CD4-positive, alpha-beta memory T cell (primary cell): ENCODE measurements around the gene MOB3B. TPM values are rescaled to one million over a fixed set of nuclear protein-coding genes. Genes with fewer than 3 reads are reported as not detected.
A peak's percentile ranks its signal among the peaks of the same experiment; 100 is the strongest.

ENCODE experiments used
- CTCF ChIA-PET: fragments of 350-600 bp; sonication (Branson Sonifier 250); formaldehyde crosslinking; loops from one replicate; lab custom pipeline; 2021; ENCODE audit warnings: inconsistent platforms; ENCODE audit not compliant: partially characterized antibody; lab: Charles Lee
- POLR2A ChIA-PET: fragments of 350-600 bp; sonication (Branson Sonifier 250); formaldehyde crosslinking; loops from one replicate; lab custom pipeline; 2021; ENCODE audit not compliant: partially characterized antibody; lab: Charles Lee
- DNase-seq, 5 donors: peaks; one replicate each; pipeline versions ENCODE4 v3.0.0 to v3.0.0-alpha.2; 2020 to 2022; ENCODE audit warnings: mixed read lengths in 1 of 5
- H3K27ac ChIP-seq: one replicate; pipeline ENCODE4 v1.7.0; 2013; ENCODE audit warnings: low read depth, low read length
- H3K27me3 ChIP-seq: 2 replicates; pipeline ENCODE4 v1.7.0; 2013; ENCODE audit warnings: mild to moderate bottlenecking, low read length, moderate library complexity; ENCODE audit not compliant: insufficient read depth
- H3K36me3 ChIP-seq: 2 replicates; pipeline ENCODE4 v1.7.0; 2013; ENCODE audit warnings: mild to moderate bottlenecking, low read length, moderate library complexity; ENCODE audit not compliant: insufficient read depth
- H3K4me1 ChIP-seq: 2 replicates; pipeline ENCODE4 v1.7.0; 2013; ENCODE audit warnings: mild to moderate bottlenecking, low read length, moderate library complexity; ENCODE audit not compliant: insufficient read depth
- H3K4me3 ChIP-seq, 2 donors: one replicate each; pipeline ENCODE4 v1.7.0; 2013; ENCODE audit warnings: low read length in 2 of 2, mild to moderate bottlenecking in 1 of 2
- H3K9me3 ChIP-seq, 2 donors: one replicate each; pipeline ENCODE4 v1.7.0; 2013; ENCODE audit warnings: low read length in 2 of 2, control low read depth in 1 of 2; ENCODE audit not compliant: control insufficient read depth in 1 of 2
- H3K27ac Mint-ChIP-seq, 7 donors: one replicate each; pipeline ENCODE4 v1.8.0; 2020 to 2021; ENCODE audit warnings: mixed read lengths in 7 of 7, mild to moderate bottlenecking in 6 of 7, inconsistent platforms in 3 of 7, moderate library complexity in 3 of 7
- H3K27me3 Mint-ChIP-seq, 2 donors: one replicate each; pipeline ENCODE4 v1.8.0; 2020 to 2021; ENCODE audit warnings: mixed read lengths in 2 of 2
- H3K36me3 Mint-ChIP-seq, 2 donors: one replicate each; pipeline ENCODE4 v1.8.0; 2020 to 2021; ENCODE audit warnings: mixed read lengths in 2 of 2, inconsistent platforms in 1 of 2, mild to moderate bottlenecking in 1 of 2
- H3K4me1 Mint-ChIP-seq, 4 donors: one replicate each; pipeline ENCODE4 v1.8.0; 2020 to 2021; ENCODE audit warnings: mixed read lengths in 4 of 4, mild to moderate bottlenecking in 1 of 4
- H3K4me3 Mint-ChIP-seq, 8 donors: one replicate each; pipeline ENCODE4 v1.8.0; 2020 to 2021; ENCODE audit warnings: mixed read lengths in 8 of 8, mild to moderate bottlenecking in 7 of 8, moderate library complexity in 6 of 8, inconsistent platforms in 3 of 8
- H3K9me3 Mint-ChIP-seq, 8 donors: one replicate each; pipeline ENCODE4 v1.8.0; 2020 to 2021; ENCODE audit warnings: mixed read lengths in 8 of 8, mild to moderate bottlenecking in 5 of 8, inconsistent platforms in 3 of 8, moderate library complexity in 1 of 8
- intact Hi-C: fragments of 100-400 bp; cut with micrococcal nuclease; formaldehyde crosslinking; loops from one replicate; pipeline ENCODE4 v1.15.1; 2023
- polyA plus RNA-seq, 2 donors: library from polyadenylated mRNA; unstranded; fragments of 300-500 nt; fragmentation: Illumina TruSeq; gene quantifications; one replicate each; pipeline ENCODE4 v1.2.3, GENCODE V29; 2021
- total RNA-seq, 2 experiments: library from RNA; stranded (reverse); gene quantifications; one replicate each; pipeline ENCODE4 v1.2.3, GENCODE V29; 2021

MOB3B gene
- total and polyA plus RNA-seq, 4 experiments from 2014 or later, result 0.05 to 0.64 (median 0.34) TPM

DNA sequence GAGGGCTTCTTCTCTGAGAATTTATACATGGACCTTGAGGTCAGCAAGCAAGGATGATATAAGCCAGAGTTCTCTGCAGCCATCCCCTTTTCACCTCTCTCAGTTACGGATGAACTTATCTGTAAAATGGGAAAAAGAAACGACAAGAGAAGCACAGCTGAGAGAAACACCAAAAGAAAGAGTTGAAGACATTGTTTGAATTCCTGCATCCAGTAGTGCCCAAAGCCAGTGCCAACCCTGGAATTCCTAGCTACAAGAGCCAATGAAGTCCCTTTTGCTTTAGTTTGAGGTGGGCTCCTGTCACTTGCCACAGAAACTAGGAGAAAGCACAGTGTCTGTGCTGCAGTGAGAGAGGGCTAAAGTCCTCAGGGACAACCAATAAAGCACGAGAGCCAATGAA is 6.6 kb upstream of the MOB3B start:
- CTCF ChIA-PET, result no interaction called here
- H3K36me3 ChIP-seq, result no peaks in the 10 kb centered on the region

GRCh38 chr9:27535701-27536118 is 6.1 kb upstream of the MOB3B start:
- H3K9me3 Mint-ChIP-seq, result no peaks in the 10 kb centered on the region
- CTCF ChIA-PET, result no interaction called here
- H3K27ac ChIP-seq, result no peak overlapping the region
- no peak overlapping the region for H3K4me3 ChIP-seq
- no peaks in the 10 kb centered on the region for H3K4me1 ChIP-seq
- POLR2A ChIA-PET, result no interaction called here
- no peaks in the 10 kb centered on the region for H3K27me3 Mint-ChIP-seq
- peak overlapping the region in 1 of 7 donors; percentile 37 for H3K27ac Mint-ChIP-seq
- H3K4me3 Mint-ChIP-seq, result no peak overlapping the region
- peaks cover 6 to 24% of the 10 kb centered on the region in 2 donors for H3K36me3 Mint-ChIP-seq
- no peaks in the 10 kb centered on the region for H3K36me3 ChIP-seq
- no peak for DNase-seq
- no peaks in the 10 kb centered on the region for H3K4me1 Mint-ChIP-seq
- intact Hi-C loops, result no loop called here
- no peaks in the 10 kb centered on the region for H3K27me3 ChIP-seq
- no peaks in the 10 kb centered on the region for H3K9me3 ChIP-seq

More for the DNA sequence above, 6.6 kb upstream of the MOB3B start:
- intact Hi-C loops, result no loop called here
- Mint-ChIP-seq H3K27ac (no peak overlapping the region), H3K4me1 (no peaks in the 10 kb centered on the region), H3K4me3 (no peak overlapping the region), H3K9me3 (no peaks in the 10 kb centered on the region), H3K27me3 (no peaks in the 10 kb centered on the region), H3K36me3 (peaks cover 8 to 28% of the 10 kb centered on the region in 2 donors)
- Histone ChIP-seq H3K27ac (no peak overlapping the region), H3K4me3 (no peak overlapping the region), H3K27me3 (no peaks in the 10 kb centered on the region), H3K4me1 (no peaks in the 10 kb centered on the region), H3K9me3 (no peaks in the 10 kb centered on the region)
- POLR2A ChIA-PET, result no interaction called here
- DNase-seq, result no peak

DNA sequence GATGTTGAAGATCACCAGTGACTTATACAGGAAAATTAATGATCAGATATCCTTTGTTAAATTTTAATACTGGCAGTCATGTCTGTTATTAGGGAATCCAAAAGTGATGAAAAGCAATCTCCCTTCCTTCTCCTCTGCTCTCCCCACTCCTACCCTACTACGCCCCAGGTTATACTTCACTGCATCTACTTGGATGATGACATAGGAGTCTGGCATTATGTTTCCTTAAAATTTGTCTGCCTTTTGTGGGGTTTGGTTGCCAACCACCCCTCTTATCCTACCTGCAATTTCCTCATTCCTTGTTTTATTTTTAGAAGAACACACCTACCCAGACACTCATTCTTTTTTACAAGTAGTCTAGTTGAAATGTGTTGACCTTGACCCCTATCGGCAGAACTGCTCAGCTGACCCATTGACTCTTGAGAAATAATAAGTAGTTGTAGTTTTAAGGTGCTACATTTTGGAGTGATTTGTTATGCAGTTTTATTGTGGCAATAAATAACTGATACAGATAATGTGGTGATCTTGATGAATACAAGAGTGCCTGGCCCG is 5.1 kb upstream of the MOB3B start:
- H3K9me3 ChIP-seq, result no peaks in the 10 kb centered on the region
- H3K27ac ChIP-seq, result no peak overlapping the region
- Mint-ChIP-seq H3K4me1 (peaks cover 0 to 3% (median under 1%) of the 10 kb centered on the region in 4 donors), H3K36me3 (peaks cover 6 to 22% of the 10 kb centered on the region in 2 donors), H3K9me3 (no peaks in the 10 kb centered on the region), H3K27ac (no peak overlapping the region), H3K4me3 (no peak overlapping the region), H3K27me3 (no peaks in the 10 kb centered on the region)
- intact Hi-C loops, result no loop called here
- no peak overlapping the region for H3K4me3 ChIP-seq
- DNase-seq, result no peak
- CTCF ChIA-PET, result no interaction called here
- H3K27me3 ChIP-seq, result no peaks in the 10 kb centered on the region
- no peaks in the 10 kb centered on the region for H3K4me1 ChIP-seq
- POLR2A ChIA-PET, result no interaction called here
- no peaks in the 10 kb centered on the region for H3K36me3 ChIP-seq

DNA sequence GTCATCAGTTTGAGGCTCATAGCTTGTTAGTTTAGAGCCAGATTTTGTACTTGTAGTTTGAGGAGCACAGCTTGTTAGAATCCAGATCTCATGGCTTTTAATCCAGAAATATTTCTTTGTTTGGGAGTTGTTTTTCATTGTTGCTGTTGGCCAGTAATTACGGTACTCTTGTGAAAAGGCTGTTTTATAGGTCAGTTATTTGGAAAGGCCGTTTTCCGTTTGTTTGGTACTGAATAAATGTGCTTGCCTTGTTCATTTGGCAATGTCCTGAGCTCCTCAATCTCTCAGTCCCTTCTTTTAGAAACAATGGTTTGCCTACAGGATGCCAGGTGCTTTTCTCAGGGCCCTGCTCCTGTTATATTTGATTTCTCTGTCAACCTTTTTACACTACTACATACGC is 4.5 kb upstream of the MOB3B start:
- intact Hi-C loops, result no loop called here

GRCh38 chr9:27533311-27533710 is 3.7 kb upstream of the MOB3B start:
- no peaks in the 10 kb centered on the region for H3K4me1 ChIP-seq
- H3K36me3 ChIP-seq, result no peaks in the 10 kb centered on the region
- H3K9me3 ChIP-seq, result no peaks in the 10 kb centered on the region
- no peak overlapping the region for H3K4me3 ChIP-seq
- H3K36me3 Mint-ChIP-seq, result peaks cover 6 to 22% of the 10 kb centered on the region in 2 donors
- peaks cover 0 to 4% (median under 1%) of the 10 kb centered on the region in 4 donors for H3K4me1 Mint-ChIP-seq
- no peaks in the 10 kb centered on the region for H3K9me3 Mint-ChIP-seq
- no peaks in the 10 kb centered on the region for H3K27me3 ChIP-seq
- ChIA-PET POLR2A (no interaction called here), CTCF (interaction anchor here (0.7 to 1.8 kb wide), 3 partner anchors 10 to 201 kb away, joined by 3 to 5 read pairs (median 3); partner anchors contain the start of gene IFNK)
- no peak overlapping the region for H3K27ac ChIP-seq
- peak overlapping the region in 1 of 7 donors; percentile 43 for H3K27ac Mint-ChIP-seq
- intact Hi-C loops, result no loop called here
- H3K4me3 Mint-ChIP-seq, result no peak overlapping the region
- no peak for DNase-seq
- no peaks in the 10 kb centered on the region for H3K27me3 Mint-ChIP-seq

More for the DNA sequence above, 4.5 kb upstream of the MOB3B start:
- no peak overlapping the region for H3K4me3 ChIP-seq
- ChIA-PET POLR2A (no interaction called here), CTCF (interaction anchor here (1.1 kb wide), 1 partner anchor 11 kb away, joined by 3 read pairs; the partner anchor contains the start of gene IFNK)
- peaks cover 0 to 4% (median under 1%) of the 10 kb centered on the region in 4 donors for H3K4me1 Mint-ChIP-seq
- H3K9me3 Mint-ChIP-seq, result no peaks in the 10 kb centered on the region
- H3K4me3 Mint-ChIP-seq, result no peak overlapping the region
- no peak for DNase-seq
- no peaks in the 10 kb centered on the region for H3K4me1 ChIP-seq
- no peak overlapping the region for H3K27ac Mint-ChIP-seq
- no peak overlapping the region for H3K27ac ChIP-seq
- peaks cover 6 to 22% of the 10 kb centered on the region in 2 donors for H3K36me3 Mint-ChIP-seq
- H3K27me3 Mint-ChIP-seq, result no peaks in the 10 kb centered on the region
- H3K9me3 ChIP-seq, result no peaks in the 10 kb centered on the region
- H3K27me3 ChIP-seq, result no peaks in the 10 kb centered on the region
- no peaks in the 10 kb centered on the region for H3K36me3 ChIP-seq

GRCh38 chr9:27532046-27532445 is 2.4 kb upstream of the MOB3B start:
- Mint-ChIP-seq H3K9me3 (no peaks in the 10 kb centered on the region), H3K4me1 (peaks cover 3 to 8% (median 5%) of the 10 kb centered on the region in 4 donors), H3K36me3 (peaks cover 5 to 17% of the 10 kb centered on the region in 2 donors), H3K27ac (no peak overlapping the region), H3K4me3 (no peak overlapping the region), H3K27me3 (peaks cover 0 to 2% of the 10 kb centered on the region in 2 donors)
- no peaks in the 10 kb centered on the region for H3K9me3 ChIP-seq
- no peaks in the 10 kb centered on the region for H3K36me3 ChIP-seq
- no peak for DNase-seq
- POLR2A ChIA-PET, result no interaction called here
- H3K4me1 ChIP-seq, result peaks cover 3% of the 10 kb centered on the region
- H3K27ac ChIP-seq, result no peak overlapping the region
- intact Hi-C loops, result no loop called here
- peaks cover 5% of the 10 kb centered on the region for H3K27me3 ChIP-seq
- no peak overlapping the region for H3K4me3 ChIP-seq
- CTCF ChIA-PET, result interaction anchor here (1.8 to 4.0 kb wide), 2 partner anchors 8 to 199 kb away, joined by 5 to 22 read pairs; no protein-coding TSS in a partner anchor

- Mint-ChIP-seq H3K4me1 (peaks cover 3 to 8% (median 5%) of the 10 kb centered on the region in 4 donors), H3K4me3 (peak overlapping the region in 2 of 8 donors; percentile 4 to 25), H3K36me3 (peaks cover 0 to 12% of the 10 kb centered on the region in 2 donors), H3K27ac (no peak overlapping the region), H3K9me3 (no peaks in the 10 kb centered on the region), H3K27me3 (peaks cover 0 to 4% of the 10 kb centered on the region in 2 donors)
- peaks cover 5% of the 10 kb centered on the region for H3K27me3 ChIP-seq
- no peaks in the 10 kb centered on the region for H3K9me3 ChIP-seq
- CTCF ChIA-PET, result interaction anchor here (0.5 to 4.0 kb wide), 8 partner anchors 9 to 198 kb away, joined by 3 to 55 read pairs (median 4); no protein-coding TSS in a partner anchor
- no peak overlapping the region for H3K27ac ChIP-seq
- no peak overlapping the region for H3K4me3 ChIP-seq
- DNase-seq, result no peak
- peaks cover 3% of the 10 kb centered on the region for H3K4me1 ChIP-seq
- no peaks in the 10 kb centered on the region for H3K36me3 ChIP-seq
- intact Hi-C loops, result no loop called here
- POLR2A ChIA-PET, result no interaction called here
Observed at GRCh38 chr9:27530915-27531755, 1.5 kb upstream of the MOB3B start.
